ENCODE data around the gene SPOP. TPM values are rescaled to one million over a fixed set of nuclear protein-coding genes. Genes with fewer than 3 reads are reported as not detected.

SPOP gene
- total and polyA plus RNA-seq, 9 of the 15 experiments (the other 6 are each of a cell fraction or from before 2014, with no cell fraction given): 34.2 to 65.9 (median 39.7) TPM

DNA sequence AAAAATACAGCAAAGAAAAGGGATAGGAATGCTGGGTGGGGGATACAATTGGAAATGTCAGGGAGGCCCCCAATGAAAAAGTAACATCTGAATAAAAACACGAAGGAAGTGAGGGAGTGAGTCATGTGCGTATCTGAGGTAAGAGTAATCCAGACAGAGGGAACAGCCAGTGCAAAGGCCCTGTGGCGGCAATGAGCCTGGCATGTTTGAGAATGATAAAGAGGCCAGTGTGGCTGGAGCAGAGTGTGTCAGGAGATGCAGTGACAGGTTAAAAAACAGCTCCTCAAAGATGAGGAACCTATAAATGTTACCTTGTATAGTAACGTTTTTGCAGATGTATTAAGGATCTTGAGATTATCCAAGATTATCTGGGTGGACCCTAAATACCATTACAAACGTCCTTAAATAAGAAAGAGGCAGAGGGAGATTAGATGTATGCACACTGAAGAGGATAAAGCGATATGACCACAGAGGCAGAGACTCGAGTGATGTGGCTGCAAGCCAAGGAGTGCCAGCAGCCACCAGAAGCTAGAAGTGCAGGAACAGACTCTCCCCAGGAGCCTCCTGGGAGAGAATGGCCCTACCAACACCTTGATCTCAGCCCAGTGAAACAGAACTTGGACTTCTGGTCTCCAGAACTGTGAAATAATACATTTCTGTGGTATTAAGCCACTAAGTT lies 47.7 kb upstream of the SPOP start (continued):
- no peak for TF ChIP-seq ILK (tag; IDR thresholded peaks at IDR 0.05; ENCODE audit: borderline replicate concordance, low read depth)
- TF ChIP-seq XRCC4 (IDR thresholded peaks at IDR 0.05; ENCODE audit: extremely low read depth, insufficient read depth, insufficient read length): no peak
- TF ChIP-seq, protein P1, sequence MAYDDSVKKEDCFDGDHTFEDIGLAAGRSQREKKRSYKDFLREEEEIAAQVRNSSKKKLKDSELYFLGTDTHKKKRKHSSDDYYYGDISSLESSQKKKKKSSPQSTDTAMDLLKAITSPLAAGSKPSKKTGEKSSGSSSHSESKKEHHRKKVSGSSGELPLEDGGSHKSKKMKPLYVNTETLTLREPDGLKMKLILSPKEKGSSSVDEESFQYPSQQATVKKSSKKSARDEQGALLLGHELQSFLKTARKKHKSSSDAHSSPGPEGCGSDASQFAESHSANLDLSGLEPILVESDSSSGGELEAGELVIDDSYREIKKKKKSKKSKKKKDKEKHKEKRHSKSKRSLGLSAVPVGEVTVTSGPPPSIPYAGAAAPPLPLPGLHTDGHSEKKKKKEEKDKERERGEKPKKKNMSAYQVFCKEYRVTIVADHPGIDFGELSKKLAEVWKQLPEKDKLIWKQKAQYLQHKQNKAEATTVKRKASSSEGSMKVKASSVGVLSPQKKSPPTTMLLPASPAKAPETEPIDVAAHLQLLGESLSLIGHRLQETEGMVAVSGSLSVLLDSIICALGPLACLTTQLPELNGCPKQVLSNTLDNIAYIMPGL (CRISPR knock-in tag; IDR thresholded peaks at IDR 0.05): no peak
- no peak for TF ChIP-seq GABPB1 (CRISPR knock-in tag; IDR thresholded peaks at IDR 0.05)
- TF ChIP-seq, protein P2, sequence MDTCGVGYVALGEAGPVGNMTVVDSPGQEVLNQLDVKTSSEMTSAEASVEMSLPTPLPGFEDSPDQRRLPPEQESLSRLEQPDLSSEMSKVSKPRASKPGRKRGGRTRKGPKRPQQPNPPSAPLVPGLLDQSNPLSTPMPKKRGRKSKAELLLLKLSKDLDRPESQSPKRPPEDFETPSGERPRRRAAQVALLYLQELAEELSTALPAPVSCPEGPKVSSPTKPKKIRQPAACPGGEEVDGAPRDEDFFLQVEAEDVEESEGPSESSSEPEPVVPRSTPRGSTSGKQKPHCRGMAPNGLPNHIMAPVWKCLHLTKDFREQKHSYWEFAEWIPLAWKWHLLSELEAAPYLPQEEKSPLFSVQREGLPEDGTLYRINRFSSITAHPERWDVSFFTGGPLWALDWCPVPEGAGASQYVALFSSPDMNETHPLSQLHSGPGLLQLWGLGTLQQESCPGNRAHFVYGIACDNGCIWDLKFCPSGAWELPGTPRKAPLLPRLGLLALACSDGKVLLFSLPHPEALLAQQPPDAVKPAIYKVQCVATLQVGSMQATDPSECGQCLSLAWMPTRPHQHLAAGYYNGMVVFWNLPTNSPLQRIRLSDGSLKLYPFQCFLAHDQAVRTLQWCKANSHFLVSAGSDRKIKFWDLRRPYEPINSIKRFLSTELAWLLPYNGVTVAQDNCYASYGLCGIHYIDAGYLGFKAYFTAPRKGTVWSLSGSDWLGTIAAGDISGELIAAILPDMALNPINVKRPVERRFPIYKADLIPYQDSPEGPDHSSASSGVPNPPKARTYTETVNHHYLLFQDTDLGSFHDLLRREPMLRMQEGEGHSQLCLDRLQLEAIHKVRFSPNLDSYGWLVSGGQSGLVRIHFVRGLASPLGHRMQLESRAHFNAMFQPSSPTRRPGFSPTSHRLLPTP (IDR thresholded peaks at IDR 0.05; ENCODE audit: borderline replicate concordance, extremely low read depth, insufficient read length): no peak
- no peak for TF ChIP-seq SLC30A9 (CRISPR knock-in tag; IDR thresholded peaks at IDR 0.05)
- TF ChIP-seq ZNF584 (CRISPR knock-in tag; IDR thresholded peaks at IDR 0.05; ENCODE audit: low read depth): no peak
- no peak for TF ChIP-seq WHSC1 (IDR thresholded peaks at IDR 0.05; ENCODE audit: low read length)
- TF ChIP-seq POLR2A (conservative IDR thresholded peaks at IDR 0.05): no peak
- TF ChIP-seq, protein P3, sequence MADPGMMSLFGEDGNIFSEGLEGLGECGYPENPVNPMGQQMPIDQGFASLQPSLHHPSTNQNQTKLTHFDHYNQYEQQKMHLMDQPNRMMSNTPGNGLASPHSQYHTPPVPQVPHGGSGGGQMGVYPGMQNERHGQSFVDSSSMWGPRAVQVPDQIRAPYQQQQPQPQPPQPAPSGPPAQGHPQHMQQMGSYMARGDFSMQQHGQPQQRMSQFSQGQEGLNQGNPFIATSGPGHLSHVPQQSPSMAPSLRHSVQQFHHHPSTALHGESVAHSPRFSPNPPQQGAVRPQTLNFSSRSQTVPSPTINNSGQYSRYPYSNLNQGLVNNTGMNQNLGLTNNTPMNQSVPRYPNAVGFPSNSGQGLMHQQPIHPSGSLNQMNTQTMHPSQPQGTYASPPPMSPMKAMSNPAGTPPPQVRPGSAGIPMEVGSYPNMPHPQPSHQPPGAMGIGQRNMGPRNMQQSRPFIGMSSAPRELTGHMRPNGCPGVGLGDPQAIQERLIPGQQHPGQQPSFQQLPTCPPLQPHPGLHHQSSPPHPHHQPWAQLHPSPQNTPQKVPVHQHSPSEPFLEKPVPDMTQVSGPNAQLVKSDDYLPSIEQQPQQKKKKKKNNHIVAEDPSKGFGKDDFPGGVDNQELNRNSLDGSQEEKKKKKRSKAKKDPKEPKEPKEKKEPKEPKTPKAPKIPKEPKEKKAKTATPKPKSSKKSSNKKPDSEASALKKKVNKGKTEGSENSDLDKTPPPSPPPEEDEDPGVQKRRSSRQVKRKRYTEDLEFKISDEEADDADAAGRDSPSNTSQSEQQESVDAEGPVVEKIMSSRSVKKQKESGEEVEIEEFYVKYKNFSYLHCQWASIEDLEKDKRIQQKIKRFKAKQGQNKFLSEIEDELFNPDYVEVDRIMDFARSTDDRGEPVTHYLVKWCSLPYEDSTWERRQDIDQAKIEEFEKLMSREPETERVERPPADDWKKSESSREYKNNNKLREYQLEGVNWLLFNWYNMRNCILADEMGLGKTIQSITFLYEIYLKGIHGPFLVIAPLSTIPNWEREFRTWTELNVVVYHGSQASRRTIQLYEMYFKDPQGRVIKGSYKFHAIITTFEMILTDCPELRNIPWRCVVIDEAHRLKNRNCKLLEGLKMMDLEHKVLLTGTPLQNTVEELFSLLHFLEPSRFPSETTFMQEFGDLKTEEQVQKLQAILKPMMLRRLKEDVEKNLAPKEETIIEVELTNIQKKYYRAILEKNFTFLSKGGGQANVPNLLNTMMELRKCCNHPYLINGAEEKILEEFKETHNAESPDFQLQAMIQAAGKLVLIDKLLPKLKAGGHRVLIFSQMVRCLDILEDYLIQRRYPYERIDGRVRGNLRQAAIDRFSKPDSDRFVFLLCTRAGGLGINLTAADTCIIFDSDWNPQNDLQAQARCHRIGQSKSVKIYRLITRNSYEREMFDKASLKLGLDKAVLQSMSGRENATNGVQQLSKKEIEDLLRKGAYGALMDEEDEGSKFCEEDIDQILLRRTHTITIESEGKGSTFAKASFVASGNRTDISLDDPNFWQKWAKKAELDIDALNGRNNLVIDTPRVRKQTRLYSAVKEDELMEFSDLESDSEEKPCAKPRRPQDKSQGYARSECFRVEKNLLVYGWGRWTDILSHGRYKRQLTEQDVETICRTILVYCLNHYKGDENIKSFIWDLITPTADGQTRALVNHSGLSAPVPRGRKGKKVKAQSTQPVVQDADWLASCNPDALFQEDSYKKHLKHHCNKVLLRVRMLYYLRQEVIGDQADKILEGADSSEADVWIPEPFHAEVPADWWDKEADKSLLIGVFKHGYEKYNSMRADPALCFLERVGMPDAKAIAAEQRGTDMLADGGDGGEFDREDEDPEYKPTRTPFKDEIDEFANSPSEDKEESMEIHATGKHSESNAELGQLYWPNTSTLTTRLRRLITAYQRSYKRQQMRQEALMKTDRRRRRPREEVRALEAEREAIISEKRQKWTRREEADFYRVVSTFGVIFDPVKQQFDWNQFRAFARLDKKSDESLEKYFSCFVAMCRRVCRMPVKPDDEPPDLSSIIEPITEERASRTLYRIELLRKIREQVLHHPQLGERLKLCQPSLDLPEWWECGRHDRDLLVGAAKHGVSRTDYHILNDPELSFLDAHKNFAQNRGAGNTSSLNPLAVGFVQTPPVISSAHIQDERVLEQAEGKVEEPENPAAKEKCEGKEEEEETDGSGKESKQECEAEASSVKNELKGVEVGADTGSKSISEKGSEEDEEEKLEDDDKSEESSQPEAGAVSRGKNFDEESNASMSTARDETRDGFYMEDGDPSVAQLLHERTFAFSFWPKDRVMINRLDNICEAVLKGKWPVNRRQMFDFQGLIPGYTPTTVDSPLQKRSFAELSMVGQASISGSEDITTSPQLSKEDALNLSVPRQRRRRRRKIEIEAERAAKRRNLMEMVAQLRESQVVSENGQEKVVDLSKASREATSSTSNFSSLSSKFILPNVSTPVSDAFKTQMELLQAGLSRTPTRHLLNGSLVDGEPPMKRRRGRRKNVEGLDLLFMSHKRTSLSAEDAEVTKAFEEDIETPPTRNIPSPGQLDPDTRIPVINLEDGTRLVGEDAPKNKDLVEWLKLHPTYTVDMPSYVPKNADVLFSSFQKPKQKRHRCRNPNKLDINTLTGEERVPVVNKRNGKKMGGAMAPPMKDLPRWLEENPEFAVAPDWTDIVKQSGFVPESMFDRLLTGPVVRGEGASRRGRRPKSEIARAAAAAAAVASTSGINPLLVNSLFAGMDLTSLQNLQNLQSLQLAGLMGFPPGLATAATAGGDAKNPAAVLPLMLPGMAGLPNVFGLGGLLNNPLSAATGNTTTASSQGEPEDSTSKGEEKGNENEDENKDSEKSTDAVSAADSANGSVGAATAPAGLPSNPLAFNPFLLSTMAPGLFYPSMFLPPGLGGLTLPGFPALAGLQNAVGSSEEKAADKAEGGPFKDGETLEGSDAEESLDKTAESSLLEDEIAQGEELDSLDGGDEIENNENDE (IDR thresholded peaks at IDR 0.05; ENCODE audit: low read depth, low read length): no peak
